PC-3 (cell line): ENCODE results near the gene C11orf86.

Source experiments
- EZH2phosphoT487 ChIP-seq: fragments of 300-600 bp; sonication (generic); IDR thresholded peaks from 2 replicates; pipeline ENCODE4 v1.6.1; 2018; ENCODE audit warnings: mild to moderate bottlenecking, antibody characterized with exemption, low read length, borderline replicate concordance
- TF ChIP-seq, protein P1 (sequence below): fragments of 300-600 bp; sonication (generic); conservative IDR thresholded peaks from 2 replicates; pipeline ENCODE4 v1.5.1; 2017; ENCODE audit warnings: antibody characterized with exemption, low read depth, mild to moderate bottlenecking, low read length

- TF ChIP-seq, protein P1, sequence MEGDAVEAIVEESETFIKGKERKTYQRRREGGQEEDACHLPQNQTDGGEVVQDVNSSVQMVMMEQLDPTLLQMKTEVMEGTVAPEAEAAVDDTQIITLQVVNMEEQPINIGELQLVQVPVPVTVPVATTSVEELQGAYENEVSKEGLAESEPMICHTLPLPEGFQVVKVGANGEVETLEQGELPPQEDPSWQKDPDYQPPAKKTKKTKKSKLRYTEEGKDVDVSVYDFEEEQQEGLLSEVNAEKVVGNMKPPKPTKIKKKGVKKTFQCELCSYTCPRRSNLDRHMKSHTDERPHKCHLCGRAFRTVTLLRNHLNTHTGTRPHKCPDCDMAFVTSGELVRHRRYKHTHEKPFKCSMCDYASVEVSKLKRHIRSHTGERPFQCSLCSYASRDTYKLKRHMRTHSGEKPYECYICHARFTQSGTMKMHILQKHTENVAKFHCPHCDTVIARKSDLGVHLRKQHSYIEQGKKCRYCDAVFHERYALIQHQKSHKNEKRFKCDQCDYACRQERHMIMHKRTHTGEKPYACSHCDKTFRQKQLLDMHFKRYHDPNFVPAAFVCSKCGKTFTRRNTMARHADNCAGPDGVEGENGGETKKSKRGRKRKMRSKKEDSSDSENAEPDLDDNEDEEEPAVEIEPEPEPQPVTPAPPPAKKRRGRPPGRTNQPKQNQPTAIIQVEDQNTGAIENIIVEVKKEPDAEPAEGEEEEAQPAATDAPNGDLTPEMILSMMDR, result no peak
- no peak for TF ChIP-seq EZH2phosphoT487
These were observed 41.6 kb upstream of the C11orf86 start for GRCh38 chr11:66933531-66933930.
